Measurements from ENCODE around the gene SPATS2.

Gene SPATS2

DNA sequence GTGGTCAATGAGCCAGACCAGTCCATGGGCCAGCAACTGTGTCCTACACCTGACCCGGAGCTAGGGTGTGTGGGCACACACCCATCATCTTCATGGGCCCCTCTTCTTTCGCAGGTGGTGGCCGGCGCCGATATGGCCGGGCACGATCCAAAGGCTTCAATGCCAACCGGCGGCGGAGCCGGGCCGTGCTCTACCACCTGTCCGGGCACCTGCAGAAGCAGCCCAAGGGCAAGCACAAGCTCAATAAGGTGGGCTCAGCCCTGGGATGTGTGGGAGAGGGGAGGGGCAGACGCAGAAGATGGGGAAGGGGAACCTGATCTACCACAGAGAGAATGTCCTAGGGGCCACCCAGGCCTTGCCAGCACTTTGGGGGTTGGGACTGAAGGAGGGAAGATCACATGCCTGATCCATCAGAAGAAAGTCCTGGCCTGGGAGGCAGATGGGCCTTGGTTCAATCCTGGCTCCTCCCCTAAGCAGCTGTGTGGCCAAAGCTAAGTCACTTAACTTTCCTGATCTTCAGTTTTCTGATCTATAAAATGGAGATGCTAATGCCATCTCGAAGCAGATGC, 175.4 kb downstream of the SPATS2 start:
- DNase-seq = no peak

DNA sequence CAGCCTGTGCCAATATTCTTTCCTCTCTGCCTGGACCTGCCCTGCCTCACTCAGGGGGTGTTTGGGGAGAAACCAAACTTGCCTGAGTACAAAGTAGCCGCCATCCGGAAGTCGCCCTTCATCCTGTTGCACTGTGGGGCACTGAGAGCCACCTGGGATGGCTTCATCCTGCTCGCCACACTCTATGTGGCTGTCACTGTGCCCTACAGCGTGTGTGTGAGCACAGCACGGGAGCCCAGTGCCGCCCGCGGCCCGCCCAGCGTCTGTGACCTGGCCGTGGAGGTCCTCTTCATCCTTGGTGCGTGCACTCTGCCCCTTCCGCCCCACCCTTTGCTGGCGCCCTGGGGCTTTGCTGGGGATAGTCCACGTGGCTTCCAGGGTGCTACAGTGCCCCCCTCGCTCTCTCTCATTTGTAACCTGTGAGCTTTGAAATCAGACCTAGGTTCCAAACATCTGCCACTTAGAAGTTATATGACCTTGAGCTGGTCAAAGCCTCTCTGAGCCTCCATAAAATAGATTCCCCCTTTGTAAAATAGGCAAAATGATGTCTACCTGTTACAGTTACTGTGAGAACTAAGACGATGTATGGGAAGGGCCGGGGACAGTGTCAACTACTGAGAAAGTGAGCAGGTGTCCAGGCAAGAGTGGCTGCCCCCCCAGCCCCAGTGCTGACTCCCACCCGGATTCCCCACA, 176.1 kb downstream of the SPATS2 start:
- no peak for DNase-seq

GRCh38 chr12:49543914-49544815, 176.9 kb downstream of the SPATS2 start:
- DNase-seq = no peak

DNA sequence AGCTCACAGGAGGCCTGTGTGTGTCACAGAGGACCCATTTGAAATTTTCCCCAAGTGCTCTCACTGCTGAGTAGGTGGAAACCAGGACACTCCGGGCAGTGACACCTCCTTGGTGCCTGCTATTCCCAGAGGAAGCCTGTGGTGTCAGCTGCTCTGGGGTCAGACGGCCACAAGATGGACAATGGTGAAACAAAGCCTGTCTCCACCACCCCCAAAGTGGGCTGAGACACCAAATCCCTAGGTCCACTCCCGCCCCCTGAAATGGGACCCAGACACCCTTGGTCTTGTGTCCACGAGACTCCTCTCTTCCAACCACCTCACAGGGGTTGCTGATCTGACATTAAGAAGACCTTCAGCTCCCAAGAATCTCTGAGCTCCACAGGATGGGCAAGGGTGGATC, 178.6 kb downstream of the SPATS2 start:
- DNase-seq = no peak

DNA sequence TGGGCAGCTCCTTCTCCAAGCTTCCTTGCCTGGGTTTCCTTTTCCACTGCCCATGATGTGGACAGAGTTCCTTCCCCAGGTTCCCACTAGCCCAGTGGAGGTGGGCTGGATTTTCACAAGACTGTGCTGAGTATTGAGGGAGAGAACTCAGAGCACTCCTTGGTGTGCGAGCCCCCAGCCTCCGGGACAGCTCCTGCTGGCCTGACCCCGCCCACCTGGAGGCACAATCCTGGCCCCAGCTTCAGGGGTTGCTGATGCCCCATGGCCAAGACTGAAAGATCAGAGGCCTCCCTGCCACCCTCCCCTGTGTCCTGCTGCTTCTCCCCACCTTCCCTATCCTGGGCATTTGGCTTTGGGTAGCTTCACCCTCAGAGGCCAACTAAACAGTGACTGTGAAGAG, 179.2 kb downstream of the SPATS2 start:
- DNase-seq = no peak

GRCh38 chr12:49547090-49547690, 179.9 kb downstream of the SPATS2 start:
- no peak for DNase-seq

- no peak for DNase-seq
Observed at GRCh38 chr12:49548481-49548821, 181.2 kb downstream of the SPATS2 start.

GRCh38 chr12:49548822-49549648, 181.8 kb downstream of the SPATS2 start:
- DNase-seq = no peak

- DNase-seq = no peak
Observed at GRCh38 chr12:49549735-49550692, 182.8 kb downstream of the SPATS2 start.

DNA sequence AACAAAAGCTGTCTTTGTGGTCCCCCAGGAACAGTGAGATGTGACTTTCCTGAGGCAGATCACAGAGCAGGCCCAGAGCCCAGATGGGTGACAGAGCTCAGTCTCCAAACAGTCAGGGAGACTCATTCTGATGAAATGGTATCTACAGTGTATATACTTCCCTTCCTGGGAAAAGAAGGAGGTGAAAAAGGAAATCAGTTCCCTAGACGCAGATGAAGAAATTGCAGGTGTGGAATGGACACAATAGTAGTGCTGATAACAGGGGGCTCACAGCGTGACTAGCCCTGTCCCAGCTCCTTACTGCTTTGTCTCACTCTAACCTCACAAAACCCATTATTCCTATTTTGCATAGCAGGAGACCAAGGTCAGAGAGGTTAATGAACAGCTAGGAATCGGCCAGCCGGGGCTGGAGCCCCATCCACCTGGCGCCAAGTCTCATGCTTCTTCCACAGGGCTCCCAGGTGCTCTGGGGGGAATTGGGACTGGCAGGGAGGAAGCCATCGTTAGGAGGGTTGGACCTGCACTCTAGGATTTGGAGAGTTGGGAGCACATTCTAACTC, 183.5 kb downstream of the SPATS2 start:
- DNase-seq = no peak

DNA sequence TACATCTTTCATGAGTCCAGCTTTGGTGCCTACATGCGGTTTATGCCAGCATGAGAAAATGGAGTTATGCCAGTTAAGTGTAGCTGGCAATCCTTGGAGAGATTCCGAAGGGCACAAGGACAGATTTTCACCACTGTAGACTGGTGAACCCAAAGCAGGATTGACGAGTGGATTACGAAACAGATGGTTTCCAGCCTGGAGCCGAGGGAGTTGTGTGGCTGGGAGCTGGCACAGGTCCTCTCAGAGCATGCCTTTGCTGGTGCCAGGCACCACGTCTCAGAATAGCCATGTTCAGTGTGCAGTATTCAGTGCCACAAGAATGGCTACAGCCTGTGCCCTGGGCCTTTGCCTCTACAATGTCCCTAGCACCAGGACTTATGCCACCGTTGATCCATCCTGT, 184.8 kb downstream of the SPATS2 start:
- no peak for DNase-seq

- DNase-seq = no peak
Observed at GRCh38 chr12:49552425-49552824, 185.2 kb downstream of the SPATS2 start.

DNA sequence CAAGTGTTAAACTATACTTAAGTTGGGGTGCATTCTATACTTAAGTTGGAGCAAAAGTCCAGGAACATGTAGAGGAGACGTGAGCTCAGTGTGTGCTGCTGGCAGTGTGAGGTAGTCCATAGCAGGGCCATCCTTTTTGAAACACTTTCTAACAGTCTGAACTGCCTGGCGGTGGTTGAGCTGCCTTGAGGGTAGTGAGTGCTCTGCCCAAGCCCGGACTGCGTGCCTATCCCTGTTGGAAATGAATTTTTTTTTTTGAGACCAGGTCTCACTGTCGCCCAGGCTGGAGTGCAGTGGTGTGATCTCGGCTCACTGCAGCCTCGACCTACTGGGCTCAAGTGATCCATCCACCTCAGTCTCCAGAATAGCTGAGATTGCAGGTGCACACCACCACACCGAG, 185.6 kb downstream of the SPATS2 start:
- DNase-seq = no peak

GRCh38 chr12:49553512-49554088, 186.3 kb downstream of the SPATS2 start:
- DNase-seq = no peak

GRCh38 chr12:49554266-49554665, 187.0 kb downstream of the SPATS2 start:
- no peak for DNase-seq

- DNase-seq = no peak
Observed at GRCh38 chr12:49555631-49556390, 188.5 kb downstream of the SPATS2 start.

GRCh38 chr12:49556391-49557186, 189.3 kb downstream of the SPATS2 start:
- DNase-seq = no peak

- no peak for DNase-seq
Observed at GRCh38 chr12:49557187-49557916, 190.1 kb downstream of the SPATS2 start.

GRCh38 chr12:49557917-49558215, 190.6 kb downstream of the SPATS2 start:
- DNase-seq = no peak

Data from hippocampal formation (tissue), 2 donors.